Stimulated activated CD4-positive, alpha-beta T cell treated with anti-CD3 and anti-CD28 coated beads, Interleukin-2, amount 100 ng/mL, for 48 hours (primary cell): Measurements from ENCODE around the gene DNMT3L.
"Not testable (repeated sequence)": the region's sequence is repeated elsewhere in the genome, so short reads cannot be mapped to it uniquely, and the experiment has no call there.

Experiments
- DNase-seq, 2 donors: peaks; one replicate each; pipeline ENCODE4 v3.0.0-alpha.2; 2020

Gene DNMT3L

GRCh38 chr21:44294391-44295162 is 32.9 kb upstream of the DNMT3L start:
- DNase-seq, result no peak

- no peak for DNase-seq
Observed at GRCh38 chr21:44293551-44294231, 32.0 kb upstream of the DNMT3L start.

GRCh38 chr21:44292812-44293195 is 31.1 kb upstream of the DNMT3L start:
- no peak for DNase-seq

- DNase-seq, result no peak
Observed at GRCh38 chr21:44291936-44292811, 30.5 kb upstream of the DNMT3L start.

- no peak for DNase-seq
Observed at GRCh38 chr21:44291078-44291935, 29.6 kb upstream of the DNMT3L start.

- no peak for DNase-seq
Observed at GRCh38 chr21:44290327-44291077, 28.8 kb upstream of the DNMT3L start.

GRCh38 chr21:44289381-44290010 is 27.8 kb upstream of the DNMT3L start:
- DNase-seq, result no peak

GRCh38 chr21:44288251-44289110 is 26.8 kb upstream of the DNMT3L start:
- DNase-seq, result no peak

GRCh38 chr21:44286716-44287632 is 25.3 kb upstream of the DNMT3L start:
- no peak for DNase-seq

- no peak for DNase-seq
Observed at GRCh38 chr21:44286086-44286715, 24.5 kb upstream of the DNMT3L start.

- no peak for DNase-seq
Observed at GRCh38 chr21:44285138-44285992, 23.7 kb upstream of the DNMT3L start, which contains the start of gene AIRE. TSS of gene AIRE (plus strand) at chr21:44285876. CDS start at chr21:44286007, 131 bp downstream.

- DNase-seq, result no peak
Observed at GRCh38 chr21:44283948-44284347, 22.3 kb upstream of the DNMT3L start.

- DNase-seq, result not testable (repeated sequence)
Observed at GRCh38 chr21:44283211-44283785, 21.6 kb upstream of the DNMT3L start.

GRCh38 chr21:44282370-44282769 is 20.7 kb upstream of the DNMT3L start:
- no peak for DNase-seq

GRCh38 chr21:44281801-44282200 is 20.1 kb upstream of the DNMT3L start:
- DNase-seq, result no peak

GRCh38 chr21:44279354-44280260 is 17.9 kb upstream of the DNMT3L start:
- no peak for DNase-seq
